GM21526 (cell line): ENCODE data around the gene DNAJB1.
A peak's percentile ranks its signal among the peaks of the same experiment; 100 is the strongest.
"Not testable (repeated sequence)": the region's sequence is repeated elsewhere in the genome, so short reads cannot be mapped to it uniquely, and the experiment has no call there.

Experiments used
- ATAC-seq: cut with Tn5 transposase; IDR thresholded peaks from one replicate; pipeline ENCODE4 v1.9.1; 2021; ENCODE audit warnings: moderate library complexity; ENCODE audit not compliant: unreplicated experiment, low FRiP score

The DNAJB1 gene

GRCh38 chr19:14553042-14553938 lies 35.1 kb upstream of the DNAJB1 start:
- no peak for ATAC-seq

- ATAC-seq: not testable (repeated sequence)
Measured at GRCh38 chr19:14552006-14552360, 33.8 kb upstream of the DNAJB1 start.

- ATAC-seq: not testable (repeated sequence)
Measured at GRCh38 chr19:14551134-14552005, 33.2 kb upstream of the DNAJB1 start.

- ATAC-seq: no peak
Measured at GRCh38 chr19:14550201-14550754, 32.1 kb upstream of the DNAJB1 start.

GRCh38 chr19:14545716-14546082 lies 27.5 kb upstream of the DNAJB1 start:
- ATAC-seq: no peak

- ATAC-seq: no peak
Measured at GRCh38 chr19:14544977-14545715, 26.9 kb upstream of the DNAJB1 start.

- no peak for ATAC-seq
Measured at GRCh38 chr19:14544047-14544446, 25.9 kb upstream of the DNAJB1 start.

GRCh38 chr19:14542711-14543328 lies 24.6 kb upstream of the DNAJB1 start:
- no peak for ATAC-seq

- ATAC-seq: not testable (repeated sequence)
Measured at GRCh38 chr19:14541979-14542378, 23.8 kb upstream of the DNAJB1 start.

- no peak for ATAC-seq
Measured at GRCh38 chr19:14540741-14541525, 22.7 kb upstream of the DNAJB1 start.

- ATAC-seq: no peak
Measured at GRCh38 chr19:14536926-14537692, 18.9 kb upstream of the DNAJB1 start.

- no peak for ATAC-seq
Measured at GRCh38 chr19:14533450-14533849, 15.3 kb upstream of the DNAJB1 start.

- ATAC-seq: no peak
Measured at GRCh38 chr19:14530506-14530905, 12.3 kb upstream of the DNAJB1 start.

GRCh38 chr19:14530005-14530348 lies 11.8 kb upstream of the DNAJB1 start:
- ATAC-seq: no peak

GRCh38 chr19:14529254-14530004 lies 11.2 kb upstream of the DNAJB1 start, which contains the start of gene TECR:
Gene TECR (plus strand): TSS chr19:14529594. CDS start chr19:14529697, 103 bp downstream.
- ATAC-seq: peak; percentile 85

GRCh38 chr19:14528419-14529253 lies 10.4 kb upstream of the DNAJB1 start:
- ATAC-seq: no peak

GRCh38 chr19:14526423-14526822 lies 8.2 kb upstream of the DNAJB1 start:
- ATAC-seq: no peak
